Measurements from ENCODE around the gene HDGFL2. TPM values are rescaled to one million over a fixed set of nuclear protein-coding genes. Genes with fewer than 3 reads are reported as not detected.

The HDGFL2 gene
- total and polyA plus RNA-seq, 10 of the 15 experiments (the other 5 are each of a cell fraction or from before 2014, with no cell fraction given) = 0.16 to 56.9 (median 25.3) TPM

- TF ChIP-seq IRF3 (IDR thresholded peaks at IDR 0.05) (no peak), CREB1 (IDR thresholded peaks at IDR 0.05; ENCODE audit: low read depth) (no peak), KDM1A (IDR thresholded peaks at IDR 0.05; ENCODE audit: borderline replicate concordance) (no peak), POLR2A (IDR thresholded peaks at IDR 0.05; ENCODE audit: low read depth, low read length) (no peak)
These were observed 7.1 kb upstream of the HDGFL2 start (continued) for GRCh38 chr19:4464815-4465581.

GRCh38 chr19:4467835-4468234 lies 4.3 kb upstream of the HDGFL2 start:
- Histone ChIP-seq H3K4me1 (ENCODE audit: control insufficient read depth, insufficient read depth, low read length) (peaks cover 5% of the 10 kb centered on the region), H2AFZ (ENCODE audit: control insufficient read depth, low read depth, low read length) (no peak overlapping the region), H3K9me3 (replicated peaks; ENCODE audit: control insufficient read depth, insufficient read depth, low read length) (no peaks in the 10 kb centered on the region), H4K20me1 (ENCODE audit: control insufficient read depth, insufficient read depth) (no peaks in the 10 kb centered on the region), H3K27ac (ENCODE audit: control insufficient read depth, insufficient read depth) (no peak overlapping the region), H3K4me3 (no peak overlapping the region), H3K9ac (ENCODE audit: control insufficient read depth, insufficient read depth, low read length) (no peak overlapping the region), H3K79me2 (ENCODE audit: control insufficient read depth, insufficient read depth, low read length) (peaks cover 5% of the 10 kb centered on the region), H3K4me2 (ENCODE audit: control insufficient read depth, insufficient read depth) (no peak overlapping the region), H3K27me3 (replicated peaks in 1 of 2; ENCODE audit: control insufficient read depth in 2 of 2, insufficient read depth in 2 of 2, low read length in 1 of 2) (no peaks in the 10 kb centered on the region), H3K36me3 (ENCODE audit: control insufficient read depth in 2 of 2, insufficient read depth in 2 of 2, low read length in 1 of 2) (no peaks in the 10 kb centered on the region)
- no peak for ATAC-seq
- ChIA-PET SMC1A (ENCODE audit: uncharacterized antibody, unreplicated experiment) (no interaction called here), CTCF (no interaction called here), RAD21 (ENCODE audit: unreplicated experiment) (no interaction called here), POLR2A (no interaction called here)
- no TSS peak for BruUV-seq (replicated peaks)
- DNase-seq (ENCODE audit: low read depth, low spot score) = no peak
- 51% methylated on average over 3 of the region's 3 CpGs for WGBS (ENCODE audit: insufficient coverage, insufficient replicate concordance, low lambda C conversion rate, missing lambda C conversion rate)
- in situ Hi-C loops (cut with MboI) = no loop called here
- intact Hi-C loops (cut with micrococcal nuclease; ENCODE audit: unreplicated experiment) = no loop called here
- no peak for TF ChIP-seq SMAD5 (IDR thresholded peaks at IDR 0.05; ENCODE audit: low read depth)
- TF ChIP-seq CTCF (IDR thresholded peaks at IDR 0.05 in 2 of 3, conservative IDR thresholded peaks at IDR 0.05 in 1 of 3; ENCODE audit: control insufficient read depth in 2 of 3, extremely low read depth in 1 of 3, insufficient read depth in 1 of 3, low read depth in 3 of 3, low read length in 3 of 3) = no peak
- TF ChIP-seq EGR1 (IDR thresholded peaks at IDR 0.05; ENCODE audit: borderline replicate concordance in 1 of 2, low read depth in 2 of 2, low read length in 2 of 2) = no peak
- TF ChIP-seq SREBF1 (IDR thresholded peaks at IDR 0.05; ENCODE audit: low read length) = no peak
- TF ChIP-seq PAX5 (IDR thresholded peaks at IDR 0.05; ENCODE audit: borderline replicate concordance, low read depth, low read length) = no peak
- TF ChIP-seq ZNF592 (IDR thresholded peaks at IDR 0.05) = no peak
- TF ChIP-seq RELA (IDR thresholded peaks at IDR 0.05; ENCODE audit: borderline replicate concordance, partially characterized antibody) = no peak
- no peak for TF ChIP-seq BCLAF1 (IDR thresholded peaks at IDR 0.05)
- FAIRE-seq = no peak

All from GM12878 (cell line).